CD4-positive, alpha-beta T cell treated with Interleukin-17A for 4 hours (primary cell): ENCODE data around the gene ZC3H18.
A peak's percentile ranks its signal among the peaks of the same experiment; 100 is the strongest.

Source experiments
- DNase-seq: peaks from one replicate; pipeline ENCODE4 v3.0.0-alpha.2; 2020; ENCODE audit warnings: mixed read lengths

The ZC3H18 gene

GRCh38 chr16:88642881-88643643 is 72.9 kb downstream of the ZC3H18 start:
- no peak for DNase-seq

GRCh38 chr16:88643644-88643932 is 73.4 kb downstream of the ZC3H18 start:
- DNase-seq = no peak

- DNase-seq = no peak
Measured at GRCh38 chr16:88645455-88645854, 75.3 kb downstream of the ZC3H18 start.

DNA sequence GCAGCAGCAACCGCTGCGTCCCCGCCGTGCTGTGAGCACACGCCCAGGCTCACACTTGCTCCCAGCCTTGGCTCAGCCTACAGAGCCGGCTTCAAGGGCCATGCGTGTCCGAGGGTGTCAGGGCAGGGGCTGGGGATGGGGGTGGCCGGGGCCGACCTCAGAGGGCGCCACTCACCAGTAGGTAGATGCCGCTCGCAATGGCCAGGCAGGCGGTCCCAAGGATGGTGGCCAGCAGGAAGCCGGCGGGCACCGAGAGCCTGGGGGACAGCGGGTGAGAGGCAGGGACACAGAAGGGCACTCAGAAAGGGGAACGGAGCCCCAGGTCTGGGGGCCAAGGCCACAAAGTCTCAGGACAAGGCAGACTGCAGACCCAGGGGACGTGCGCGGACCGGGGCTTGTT is 75.7 kb downstream of the ZC3H18 start:
- no peak for DNase-seq

GRCh38 chr16:88646345-88647034 is 76.3 kb downstream of the ZC3H18 start:
- no peak for DNase-seq

GRCh38 chr16:88647178-88648070 is 77.2 kb downstream of the ZC3H18 start:
- no peak for DNase-seq

GRCh38 chr16:88649195-88649923 is 79.2 kb downstream of the ZC3H18 start:
- DNase-seq = no peak

DNA sequence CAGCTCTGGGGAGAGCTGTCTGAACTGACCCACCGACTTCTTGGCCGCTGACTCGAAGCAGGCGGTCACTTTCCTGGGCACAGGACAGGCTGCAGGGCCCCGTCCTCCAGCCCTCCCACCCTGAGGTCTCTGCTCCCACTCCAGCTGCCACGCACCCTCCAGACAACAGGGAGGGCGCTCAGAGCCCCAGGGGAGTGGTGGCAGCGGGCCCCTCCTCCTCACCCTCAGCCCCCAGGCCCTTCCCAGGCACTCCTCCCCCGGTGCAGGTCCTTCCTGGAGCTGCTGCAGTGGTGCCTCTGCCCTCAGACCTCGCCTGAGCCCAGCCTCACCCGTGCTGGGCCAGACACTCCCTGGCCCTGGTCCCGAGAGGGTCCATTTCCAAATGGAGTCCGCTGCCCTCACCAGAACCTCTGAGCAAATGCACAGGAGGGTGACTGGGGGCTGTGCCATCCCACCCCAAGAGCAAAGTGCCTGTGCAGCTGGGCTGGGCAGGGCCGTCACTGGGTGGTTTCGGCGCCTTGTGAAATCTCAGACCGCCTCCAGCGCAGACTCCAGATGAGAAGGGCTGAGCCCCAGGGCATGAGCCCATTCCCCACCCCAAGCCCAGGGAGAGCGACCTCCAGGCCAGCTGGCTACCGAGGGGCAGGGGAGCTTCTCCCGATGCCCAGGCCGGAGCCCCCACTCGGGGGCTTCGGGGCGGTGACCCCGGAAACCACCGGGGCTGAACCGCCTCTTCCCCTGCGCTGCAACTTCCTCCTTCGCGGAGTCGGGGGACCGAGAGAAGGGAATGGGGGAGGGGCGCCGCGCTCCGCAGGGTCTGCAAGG is 79.9 kb downstream of the ZC3H18 start:
- DNase-seq = peak; percentile 62

GRCh38 chr16:88650749-88651275 is 80.6 kb downstream of the ZC3H18 start, which contains the start of gene CYBA:
Gene CYBA, minus strand, starts transcription at chr16:88651053. Its CDS starts 40 bp downstream, at chr16:88651013.
- DNase-seq = peak; percentile 85

DNA sequence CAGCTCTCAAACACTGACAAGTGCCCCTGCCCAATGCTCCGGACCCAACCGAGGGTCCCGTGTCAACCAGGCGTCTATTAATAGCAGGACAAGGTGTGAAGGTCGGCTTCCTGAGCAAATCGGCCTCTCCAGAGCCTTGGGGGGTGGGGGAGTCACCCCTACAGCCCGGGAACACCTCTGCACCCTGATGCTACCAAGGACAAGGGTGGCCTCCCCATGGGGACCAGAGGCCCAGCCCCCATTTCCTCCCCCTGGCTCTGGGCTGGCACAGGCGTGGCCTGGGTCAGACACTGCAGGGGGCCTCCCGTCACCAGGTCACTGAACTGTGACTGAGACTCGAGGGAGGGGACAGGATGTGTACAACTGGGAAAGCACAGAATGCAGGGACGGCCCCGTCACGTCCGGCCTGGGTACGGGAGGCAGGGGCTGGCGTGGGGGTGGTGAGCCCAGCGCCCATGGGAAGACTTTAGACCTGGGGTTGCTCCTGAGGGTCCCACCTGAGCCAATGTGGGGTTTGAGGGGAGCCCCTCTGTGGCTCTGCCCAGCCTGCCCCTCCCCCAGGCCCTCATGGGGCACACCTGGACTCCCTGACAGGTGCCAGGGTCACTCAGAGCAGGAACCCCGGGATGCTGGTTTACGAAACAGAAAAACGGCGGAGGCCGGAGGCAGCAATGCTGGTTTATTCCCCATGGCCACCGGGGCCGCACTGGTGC is 81.2 kb downstream of the ZC3H18 start:
- DNase-seq = peak; percentile 75

- DNase-seq = no peak
Measured at GRCh38 chr16:88651989-88652761, 82.0 kb downstream of the ZC3H18 start.

DNA sequence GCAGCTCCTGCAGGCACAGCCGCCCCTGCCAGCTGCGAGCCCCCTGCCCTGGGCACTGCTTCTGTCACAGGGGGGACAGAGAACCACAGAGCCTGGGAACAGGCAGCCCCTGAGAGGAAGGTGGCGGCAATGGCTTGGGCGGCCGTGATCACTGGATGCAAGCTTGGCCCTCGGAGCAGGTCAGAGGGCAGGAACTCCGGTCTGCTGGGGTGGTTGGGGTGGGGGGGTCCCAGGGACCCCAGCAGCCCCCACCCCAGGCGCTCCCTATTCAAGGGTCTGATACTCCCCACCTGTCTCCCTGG is 82.5 kb downstream of the ZC3H18 start:
- DNase-seq = no peak

GRCh38 chr16:88653101-88653500 is 82.9 kb downstream of the ZC3H18 start:
- no peak for DNase-seq

DNA sequence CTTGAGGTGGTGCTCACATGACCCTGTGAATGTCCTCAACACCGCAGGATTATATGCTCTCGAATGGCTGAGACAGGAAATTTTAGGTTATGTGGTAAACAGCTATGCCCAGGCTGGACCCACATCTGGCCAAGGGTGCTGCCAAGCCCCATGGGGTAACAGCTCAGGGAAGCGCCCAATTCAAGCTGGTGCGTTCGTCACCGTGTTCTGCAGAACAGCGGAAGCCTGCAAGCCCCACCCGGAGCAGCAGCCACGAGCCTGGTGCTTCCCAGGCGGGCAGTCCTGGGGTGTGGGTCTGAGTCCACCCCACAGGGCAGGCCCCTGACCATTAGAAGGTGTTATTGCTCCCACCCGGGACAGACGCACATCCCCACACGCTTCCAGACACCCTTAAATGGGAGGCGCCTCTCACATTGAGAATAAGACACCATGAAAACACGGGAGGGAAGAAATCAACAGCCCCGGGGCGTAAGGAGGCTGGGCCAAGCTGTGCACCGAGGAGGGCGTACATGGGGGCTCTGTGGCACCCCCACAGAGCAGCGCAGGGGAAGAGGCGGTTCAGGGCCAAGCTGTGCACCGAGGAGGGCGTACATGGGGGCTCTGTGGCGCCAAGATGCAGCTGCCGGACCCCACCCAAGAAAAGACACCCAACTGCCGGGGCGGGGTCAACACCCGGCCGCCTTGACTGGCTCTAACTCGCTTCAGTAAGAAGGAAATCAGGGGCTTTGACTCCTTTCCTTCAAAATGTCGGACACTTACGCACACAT is 83.6 kb downstream of the ZC3H18 start:
- no peak for DNase-seq

DNA sequence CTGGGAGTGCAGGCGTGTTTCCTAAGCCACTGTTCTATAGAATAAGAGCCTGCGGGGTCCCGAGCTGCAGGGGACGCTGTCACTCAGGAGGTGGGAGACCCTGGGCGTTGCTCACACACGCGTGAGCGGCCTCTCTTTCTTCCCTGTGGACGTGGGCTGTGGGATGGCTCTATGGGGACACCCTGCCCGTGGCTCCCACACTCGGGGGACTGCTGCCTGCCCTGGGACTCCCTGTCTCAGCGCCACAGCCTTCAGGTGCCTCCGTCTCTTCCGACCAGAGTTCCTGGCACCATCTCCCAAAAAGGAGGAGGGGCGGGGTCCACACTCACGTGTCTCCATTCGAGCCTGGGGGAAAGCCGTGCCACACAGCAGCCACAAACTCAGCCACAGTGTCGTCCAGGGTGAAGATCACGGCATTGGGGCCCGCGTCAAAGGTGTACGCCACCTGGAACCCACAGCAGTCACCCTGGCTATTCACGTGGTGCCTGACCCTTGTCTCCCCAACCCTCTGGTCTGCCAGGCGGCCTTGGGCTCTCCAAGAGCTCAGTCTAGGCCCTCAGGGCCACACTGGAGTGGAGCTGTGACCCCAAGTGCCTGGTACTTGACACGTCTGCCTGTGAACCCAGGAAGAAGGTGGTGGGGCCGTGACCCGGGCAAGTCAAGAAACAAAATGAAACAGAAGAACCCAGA is 84.3 kb downstream of the ZC3H18 start:
- DNase-seq = no peak

GRCh38 chr16:88655053-88655732 is 85.0 kb downstream of the ZC3H18 start:
- DNase-seq = no peak

GRCh38 chr16:88655733-88656281 is 85.6 kb downstream of the ZC3H18 start:
- DNase-seq = no peak
